Gastroesophageal sphincter (tissue), 3 donors: Measurements from ENCODE around the gene KHSRP.

Experiments used
- EP300 ChIP-seq: sonication (generic); formaldehyde crosslinking; IDR thresholded peaks from one replicate; pipeline ENCODE4 v1.6.1; 2017; ENCODE audit warnings: antibody characterized with exemption, mild to moderate bottlenecking
- POLR2A ChIP-seq, 2 donors: fragments of 450-650 bp; IDR thresholded peaks; one replicate each; pipeline ENCODE4 v1.6.1; 2017; ENCODE audit warnings: antibody characterized with exemption in 2 of 2, mild to moderate bottlenecking in 2 of 2, moderate library complexity in 1 of 2
- POLR2AphosphoS5 ChIP-seq: sonication (generic); formaldehyde crosslinking; IDR thresholded peaks from one replicate; pipeline ENCODE4 v1.6.1; 2017; ENCODE audit warnings: antibody characterized with exemption
- TF ChIP-seq, protein P1 (sequence below), 4 experiments: fragments of 200-600 bp in 2 of 4; fragments of 450-650 bp in 2 of 4; sonication (generic) in 1 of 4; IDR thresholded peaks; one replicate each; pipeline ENCODE4 v1.5.1; 2017 to 2019; ENCODE audit warnings: antibody characterized with exemption in 4 of 4, mild to moderate bottlenecking in 2 of 4, moderate library complexity in 2 of 4

DNA sequence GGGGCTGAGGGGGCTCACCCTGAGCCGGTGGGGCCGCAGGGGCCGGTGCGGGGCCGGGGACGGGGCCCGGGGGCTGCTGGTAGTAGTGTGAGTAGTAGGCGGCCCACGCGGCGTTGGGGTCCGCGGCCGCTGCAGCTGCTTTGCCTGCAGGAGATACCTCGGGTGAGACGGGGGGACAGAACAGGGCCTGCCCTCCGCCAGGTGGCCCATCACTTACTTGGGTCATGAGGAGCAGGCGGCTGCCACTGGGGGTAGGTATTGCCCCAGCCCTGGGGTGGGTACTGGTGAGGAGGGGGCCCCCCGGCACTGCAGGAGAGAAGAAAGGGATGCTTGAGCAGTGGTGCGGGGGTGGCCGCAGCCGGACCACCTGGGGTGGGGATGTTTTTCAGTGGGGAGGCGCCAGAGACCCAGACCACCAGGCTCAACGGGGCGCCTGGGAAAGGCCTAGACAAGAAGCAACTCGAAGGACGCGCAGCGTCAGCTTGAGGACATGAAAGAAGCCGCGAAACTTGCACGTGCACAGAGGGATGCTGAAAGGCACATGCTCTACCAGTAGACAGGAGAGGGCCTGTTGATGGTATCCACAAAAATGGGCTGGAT, 8.9 kb downstream of the KHSRP start:
- TF ChIP-seq, protein P1, sequence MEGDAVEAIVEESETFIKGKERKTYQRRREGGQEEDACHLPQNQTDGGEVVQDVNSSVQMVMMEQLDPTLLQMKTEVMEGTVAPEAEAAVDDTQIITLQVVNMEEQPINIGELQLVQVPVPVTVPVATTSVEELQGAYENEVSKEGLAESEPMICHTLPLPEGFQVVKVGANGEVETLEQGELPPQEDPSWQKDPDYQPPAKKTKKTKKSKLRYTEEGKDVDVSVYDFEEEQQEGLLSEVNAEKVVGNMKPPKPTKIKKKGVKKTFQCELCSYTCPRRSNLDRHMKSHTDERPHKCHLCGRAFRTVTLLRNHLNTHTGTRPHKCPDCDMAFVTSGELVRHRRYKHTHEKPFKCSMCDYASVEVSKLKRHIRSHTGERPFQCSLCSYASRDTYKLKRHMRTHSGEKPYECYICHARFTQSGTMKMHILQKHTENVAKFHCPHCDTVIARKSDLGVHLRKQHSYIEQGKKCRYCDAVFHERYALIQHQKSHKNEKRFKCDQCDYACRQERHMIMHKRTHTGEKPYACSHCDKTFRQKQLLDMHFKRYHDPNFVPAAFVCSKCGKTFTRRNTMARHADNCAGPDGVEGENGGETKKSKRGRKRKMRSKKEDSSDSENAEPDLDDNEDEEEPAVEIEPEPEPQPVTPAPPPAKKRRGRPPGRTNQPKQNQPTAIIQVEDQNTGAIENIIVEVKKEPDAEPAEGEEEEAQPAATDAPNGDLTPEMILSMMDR (IDR thresholded peaks at IDR 0.05): no peak
- TF ChIP-seq POLR2A (IDR thresholded peaks at IDR 0.05): no peak
- no peak for TF ChIP-seq POLR2AphosphoS5
- TF ChIP-seq EP300: no peak
